Left lung (tissue), 10 donors: ENCODE measurements around the gene UBAP2L. TPM values are rescaled to one million over a fixed set of nuclear protein-coding genes. Genes with fewer than 3 reads are reported as not detected.

ENCODE experiments used
- ATAC-seq: fragments of 200-7000 bp; cut with Tn5 transposase; one replicate; pipeline ENCODE4 v1.9.1; 2020; ENCODE audit warnings: moderate library complexity
- DNase-seq, 4 donors: peaks; one replicate each; pipeline ENCODE4 v3.0.0-alpha.2; 2013 to 2020
- H3K27ac ChIP-seq, 2 donors: fragments of 200-600 bp; sonication (generic) in 1 of 2; one replicate each; pipeline versions ENCODE4 v1.5.0 to v1.8.0; 2020 to 2021
- H3K27me3 ChIP-seq, 2 donors: fragments of 200-600 bp; sonication (generic) in 1 of 2; one replicate each; pipeline versions ENCODE4 v1.5.0 to v1.8.0; 2020 to 2021
- H3K36me3 ChIP-seq, 2 donors: fragments of 200-600 bp; sonication (generic) in 1 of 2; one replicate each; pipeline versions ENCODE4 v1.5.0 to v1.8.0; 2020 to 2021
- H3K4me1 ChIP-seq, 2 donors: fragments of 200-600 bp; one replicate each; pipeline ENCODE4 v1.8.0; 2021
- H3K4me3 ChIP-seq, 2 donors: fragments of 200-600 bp; sonication (generic) in 1 of 2; one replicate each; pipeline versions ENCODE4 v1.5.0 to v1.8.0; 2020 to 2021; ENCODE audit warnings: mild to moderate bottlenecking in 1 of 2
- H3K9me3 ChIP-seq, 2 donors: fragments of 200-600 bp; sonication (generic) in 1 of 2; one replicate each; pipeline versions ENCODE4 v1.5.0 to v1.8.0; 2020 to 2021
- CTCF ChIP-seq, 2 donors: fragments of 200-600 bp; sonication (generic) in 1 of 2; IDR thresholded peaks; one replicate each; pipeline versions ENCODE4 v1.5.0 to v1.8.0; 2021; ENCODE audit warnings: antibody characterized with exemption in 2 of 2
- intact Hi-C, 2 donors: fragments of 100-400 bp; cut with DNase I; formaldehyde crosslinking; loops; one replicate each; pipeline versions ENCODE4 v1.11.2 to v1.14.2; 2022
- polyA plus RNA-seq, 6 donors: library from polyadenylated mRNA; unstranded; fragments of 120-200 nt; gene quantifications; one replicate each; pipeline ENCODE4 v1.2.1, GENCODE V29; 2013; ENCODE audit not compliant: insufficient read length in 6 of 6
- total RNA-seq, 2 donors: library from RNA; stranded (reverse); fragmentation: NEBNext Ultra II Directional; extraction: Animal tissue kit (Norgen Biotek cat#: 25700); gene quantifications; one replicate each; pipeline ENCODE4 v1.2.1, GENCODE V29; 2021
- donor health status: DM: no; HTN: yes; CAD: no.
- donor health status: DM: no; HTN: no; CAD: no.

The UBAP2L gene
- total and polyA plus RNA-seq, 8 donors: 131 to 201 (median 174) TPM

GRCh38 chr1:154182344-154183045, 38.3 kb upstream of the UBAP2L start:
- intact Hi-C loops: no loop called here
- TF ChIP-seq CTCF (IDR thresholded peaks at IDR 0.05): no peak

GRCh38 chr1:154183046-154183915, 37.5 kb upstream of the UBAP2L start:
- DNase-seq (peak; percentile 91 to 99 (median 97)), ATAC-seq (peak; percentile 91)
- peak overlapping the region; percentile 95 to 98 for H3K27ac ChIP-seq
- no peaks in the 10 kb centered on the region for H3K9me3 ChIP-seq
- H3K27me3 ChIP-seq: no peaks in the 10 kb centered on the region
- intact Hi-C loops: no loop called here
- peak overlapping the region; percentile 86 to 97 for H3K4me3 ChIP-seq
- H3K36me3 ChIP-seq: peaks cover 0 to 9% of the 10 kb centered on the region in 2 donors
- peak in 1 of 2 donors; percentile 25 for TF ChIP-seq CTCF (IDR thresholded peaks at IDR 0.05)
- H3K4me1 ChIP-seq: peaks cover 34 to 46% of the 10 kb centered on the region in 2 donors

More at GRCh38 chr1:154182344-154183045, 38.3 kb upstream of the UBAP2L start:
- Histone ChIP-seq H3K4me3 (peak overlapping the region; percentile 86 to 97), H3K36me3 (peaks cover 0 to 9% of the 10 kb centered on the region in 2 donors), H3K27me3 (no peaks in the 10 kb centered on the region), H3K4me1 (peaks cover 42 to 54% of the 10 kb centered on the region in 2 donors), H3K27ac (peak overlapping the region; percentile 95 to 98), H3K9me3 (no peaks in the 10 kb centered on the region)
- DNase-seq (peak; percentile 48 to 94 (median 85)), ATAC-seq (peak; percentile 80)

GRCh38 chr1:154186177-154186576, 34.6 kb upstream of the UBAP2L start:
- Histone ChIP-seq H3K27ac (no peak overlapping the region), H3K27me3 (no peaks in the 10 kb centered on the region), H3K9me3 (no peaks in the 10 kb centered on the region), H3K4me3 (no peak overlapping the region), H3K4me1 (peaks cover 5 to 17% of the 10 kb centered on the region in 2 donors), H3K36me3 (no peaks in the 10 kb centered on the region)
- intact Hi-C loops: no loop called here
- ATAC-seq (peak; percentile 27), DNase-seq (peak in 2 of 4 donors; percentile 49 to 54)
- peak; percentile 38 to 63 for TF ChIP-seq CTCF (IDR thresholded peaks at IDR 0.05)

GRCh38 chr1:154186852-154187501, 33.8 kb upstream of the UBAP2L start:
- H3K27ac ChIP-seq: no peak overlapping the region
- H3K4me3 ChIP-seq: no peak overlapping the region
- no peaks in the 10 kb centered on the region for H3K9me3 ChIP-seq
- DNase-seq (no peak), ATAC-seq (no peak)
- peaks cover 0 to 10% of the 10 kb centered on the region in 2 donors for H3K4me1 ChIP-seq
- intact Hi-C loops: no loop called here
- H3K27me3 ChIP-seq: no peaks in the 10 kb centered on the region
- TF ChIP-seq CTCF (IDR thresholded peaks at IDR 0.05): no peak
- no peaks in the 10 kb centered on the region for H3K36me3 ChIP-seq
